Right cardiac atrium (tissue), 5 donors: Measurements from ENCODE around the gene MRPS5. TPM values are rescaled to one million over a fixed set of nuclear protein-coding genes. Genes with fewer than 3 reads are reported as not detected.

Source experiments
- ATAC-seq, 2 donors: fragments of 200-7000 bp; cut with Tn5 transposase; one replicate each; pipeline versions ENCODE4 v1.8.0 to v1.9.1; 2020; ENCODE audit warnings: moderate library complexity in 2 of 2, mild to moderate bottlenecking in 1 of 2
- DNase-seq, 3 donors: peaks; one replicate each; pipeline ENCODE4 v3.0.0-alpha.2; 2020
- H3K27ac ChIP-seq: one replicate; pipeline ENCODE4 v1.5.1; 2013; ENCODE audit warnings: mild to moderate bottlenecking, low read length, control low read depth, moderate library complexity
- H3K27me3 ChIP-seq: one replicate; pipeline ENCODE4 v1.6.1; 2013; ENCODE audit not compliant: control insufficient read depth, insufficient read depth
- H3K4me1 ChIP-seq: one replicate; pipeline ENCODE4 v1.6.1; 2013; ENCODE audit warnings: low read length; ENCODE audit not compliant: control insufficient read depth, insufficient read depth
- H3K4me3 ChIP-seq: one replicate; pipeline ENCODE4 v1.5.1; 2013; ENCODE audit warnings: low read length, control low read depth
- H3K9me3 ChIP-seq: one replicate; pipeline ENCODE4 v1.6.1; 2013; ENCODE audit warnings: low read length; ENCODE audit not compliant: control insufficient read depth
- WGBS: extraction: QIAGEN DNeasy Blood & Tissue Kit; methylation state at CpG from one replicate; pipeline ENCODE4 v1.1.7; 2013; 5-methylcytosine and 5-hydroxymethylcytosine counted together
- intact Hi-C, 4 donors: fragments of 100-400 bp; cut with DNase I; formaldehyde crosslinking; loops; one replicate each; pipeline versions ENCODE4 v1.11.0 to v1.14.0; 2022 to 2023
- polyA plus RNA-seq: library from polyadenylated mRNA; stranded (reverse); fragments of 200-250 nt; gene quantifications from one replicate; pipeline ENCODE4 v1.2.3, GENCODE V29; 2013
- total RNA-seq, 4 donors: library from RNA; stranded (reverse); fragmentation: NEBNext Ultra II Directional; extraction: Animal tissue kit (Norgen Biotek cat#: 25700); gene quantifications; one replicate each; pipeline ENCODE4 v1.2.1, GENCODE V29; 2021
- donor health status: healthy with polysubstance abuse.
- donor health status: DM: no; HTN: yes; CAD: no.
- donor health status: DM: no; HTN: no; CAD: no.
- donor health status: DM: no; HTN: yes; CAD: no; lungs with severe emphysema.
- donor health status: DM: yes; HTN: yes; CAD: no.

The MRPS5 gene
- total and polyA plus RNA-seq, 5 donors = 50.3 to 76.9 (median 58.6) TPM

GRCh38 chr2:95052307-95052706 is 69.3 kb downstream of the MRPS5 start:
- DNase-seq = no peak
- Histone ChIP-seq H3K27me3 (no peaks in the 10 kb centered on the region), H3K4me1 (no peaks in the 10 kb centered on the region), H3K4me3 (no peak overlapping the region), H3K9me3 (no peaks in the 10 kb centered on the region), H3K27ac (no peak overlapping the region)
- 83% methylated on average over 6 of the region's 6 CpGs for WGBS
- intact Hi-C loops = no loop called here
- ATAC-seq = no peak

GRCh38 chr2:95051626-95052025 is 70.0 kb downstream of the MRPS5 start:
- Histone ChIP-seq H3K9me3 (no peaks in the 10 kb centered on the region), H3K4me1 (no peaks in the 10 kb centered on the region), H3K27me3 (no peaks in the 10 kb centered on the region), H3K27ac (no peak overlapping the region), H3K4me3 (no peak overlapping the region)
- intact Hi-C loops = no loop called here
- DNase-seq (no peak), ATAC-seq (no peak)
- 83% methylated on average over 10 of the region's 10 CpGs for WGBS

- Histone ChIP-seq H3K4me1 (no peaks in the 10 kb centered on the region), H3K9me3 (no peaks in the 10 kb centered on the region), H3K4me3 (no peak overlapping the region), H3K27ac (no peak overlapping the region), H3K27me3 (no peaks in the 10 kb centered on the region)
- 54% methylated on average over 7 of the region's 7 CpGs for WGBS
- intact Hi-C loops = no loop called here
- no peak for ATAC-seq
- DNase-seq = no peak
Observed at GRCh38 chr2:95050385-95051300, 71.0 kb downstream of the MRPS5 start.

GRCh38 chr2:95049961-95050360 is 71.6 kb downstream of the MRPS5 start:
- Histone ChIP-seq H3K27me3 (no peaks in the 10 kb centered on the region), H3K4me1 (no peaks in the 10 kb centered on the region), H3K9me3 (no peaks in the 10 kb centered on the region), H3K4me3 (no peak overlapping the region), H3K27ac (no peak overlapping the region)
- no peak for ATAC-seq
- no peak for DNase-seq
- intact Hi-C loops = no loop called here
- WGBS = 88% methylated on average over 6 of the region's 6 CpGs

- Histone ChIP-seq H3K27ac (no peak overlapping the region), H3K4me1 (no peaks in the 10 kb centered on the region), H3K4me3 (no peak overlapping the region), H3K9me3 (no peaks in the 10 kb centered on the region), H3K27me3 (no peaks in the 10 kb centered on the region)
- ATAC-seq (no peak), DNase-seq (no peak)
- intact Hi-C loops = no loop called here
- WGBS = 93% methylated on average over 10 of the region's 10 CpGs
Observed at GRCh38 chr2:95049683-95049955, 72.0 kb downstream of the MRPS5 start.

- Histone ChIP-seq H3K27me3 (no peaks in the 10 kb centered on the region), H3K4me3 (no peak overlapping the region), H3K9me3 (no peaks in the 10 kb centered on the region), H3K27ac (no peak overlapping the region), H3K4me1 (no peaks in the 10 kb centered on the region)
- ATAC-seq (no peak), DNase-seq (no peak)
- WGBS = 74% methylated on average over 15 of the region's 15 CpGs
- intact Hi-C loops = no loop called here
Observed at GRCh38 chr2:95048825-95049682, 72.6 kb downstream of the MRPS5 start.

- Histone ChIP-seq H3K4me1 (peaks cover 2% of the 10 kb centered on the region), H3K4me3 (no peak overlapping the region), H3K9me3 (no peaks in the 10 kb centered on the region), H3K27ac (no peak overlapping the region), H3K27me3 (no peaks in the 10 kb centered on the region)
- no peak for ATAC-seq
- no peak for DNase-seq
- intact Hi-C loops = no loop called here
- 72% methylated on average over 17 of the region's 17 CpGs for WGBS
Observed at GRCh38 chr2:95047629-95048510, 73.7 kb downstream of the MRPS5 start.

- WGBS = 90% methylated on average over 13 of the region's 13 CpGs
- H3K27me3 ChIP-seq = no peaks in the 10 kb centered on the region
- ATAC-seq = no peak
- peaks cover 2% of the 10 kb centered on the region for H3K4me1 ChIP-seq
- DNase-seq = no peak
- intact Hi-C loops = no loop called here
- no peaks in the 10 kb centered on the region for H3K9me3 ChIP-seq
- no peak overlapping the region for H3K27ac ChIP-seq
- no peak overlapping the region for H3K4me3 ChIP-seq
Observed at GRCh38 chr2:95046371-95047112, 75.1 kb downstream of the MRPS5 start.

- ATAC-seq (no peak), DNase-seq (no peak)
- no peaks in the 10 kb centered on the region for H3K9me3 ChIP-seq
- H3K27ac ChIP-seq = no peak overlapping the region
- H3K27me3 ChIP-seq = no peaks in the 10 kb centered on the region
- no peak overlapping the region for H3K4me3 ChIP-seq
- intact Hi-C loops = no loop called here
- peaks cover 14% of the 10 kb centered on the region for H3K4me1 ChIP-seq
- WGBS = 84% methylated on average over 5 of the region's 5 CpGs
Observed at GRCh38 chr2:95044601-95045000, 77.0 kb downstream of the MRPS5 start.

GRCh38 chr2:95043300-95044093 is 78.1 kb downstream of the MRPS5 start:
- H3K27me3 ChIP-seq = no peaks in the 10 kb centered on the region
- H3K9me3 ChIP-seq = no peaks in the 10 kb centered on the region
- intact Hi-C loops = no loop called here
- DNase-seq (peak; percentile 95 to 97 (median 97)), ATAC-seq (peak; percentile 93 to 95)
- 24% methylated on average over 17 of the region's 17 CpGs for WGBS
- H3K4me1 ChIP-seq = peaks cover 14% of the 10 kb centered on the region
- H3K4me3 ChIP-seq = no peak overlapping the region
- peak overlapping the region; percentile 94 for H3K27ac ChIP-seq
